HepG2 (cell line): Measurements from ENCODE around the gene FLT3LG. TPM values are rescaled to one million over a fixed set of nuclear protein-coding genes. Genes with fewer than 3 reads are reported as not detected.
A peak's percentile ranks its signal among the peaks of the same experiment; 100 is the strongest.

ENCODE experiments used
- AGO2 ChIP-seq: fragments of 200-400 bp; formaldehyde crosslinking; optimal IDR thresholded peaks from 2 replicates; pipeline ENCODE3; 2017; ENCODE audit warnings: mild to moderate bottlenecking, low read depth, low read length, moderate library complexity
- ARNT ChIP-seq: fragments of 450-650 bp; IDR thresholded peaks from 2 replicates; pipeline ENCODE4 v1.6.1; 2017
- BATF2 ChIP-seq: sonication (generic); formaldehyde crosslinking; IDR thresholded peaks from 2 replicates; pipeline ENCODE4 v1.8.0; 2022; ENCODE audit warnings: mild to moderate bottlenecking, missing genetic modification reagents, moderate library complexity
- E2F1 ChIP-seq: sonication (generic); formaldehyde crosslinking; IDR thresholded peaks from 2 replicates; pipeline ENCODE4 v1.5.0; 2020; ENCODE audit warnings: missing genetic modification reagents
- ETS1 ChIP-seq: sonication (generic); formaldehyde crosslinking; IDR thresholded peaks from 2 replicates; pipeline ENCODE4 v1.4.0; 2020; ENCODE audit warnings: missing genetic modification reagents
- FOXP1 ChIP-seq, 2 experiments: fragments of 450-650 bp in 1 of 2; IDR thresholded peaks; 2 replicates each; pipeline ENCODE4 v1.6.1; 2017 to 2018; ENCODE audit warnings: antibody characterized with exemption in 1 of 2
- NFE2L1 ChIP-seq: sonication (generic); formaldehyde crosslinking; IDR thresholded peaks from 2 replicates; pipeline ENCODE4 v1.4.0; 2020; ENCODE audit warnings: missing genetic modification reagents, mild to moderate bottlenecking, borderline replicate concordance
- PCBP1 ChIP-seq: fragments of 200-400 bp; formaldehyde crosslinking; IDR thresholded peaks from 2 replicates; pipeline ENCODE4 v1.6.1; 2017; ENCODE audit warnings: mild to moderate bottlenecking, low read depth, low read length, borderline replicate concordance
- PRPF4 ChIP-seq: fragments of 200-400 bp; formaldehyde crosslinking; IDR thresholded peaks from 2 replicates; pipeline ENCODE4 v1.6.1; 2016; ENCODE audit warnings: low read length, low read depth; ENCODE audit not compliant: poor library complexity, severe bottlenecking
- REST ChIP-seq, 2 experiments: IDR thresholded peaks; 2 replicates each; pipeline ENCODE4 v1.6.1; 2011 to 2012; ENCODE audit warnings: low read length in 2 of 2, borderline replicate concordance in 1 of 2, low read depth in 1 of 2, mild to moderate bottlenecking in 1 of 2, moderate library complexity in 1 of 2
- ZNF329 ChIP-seq: sonication (generic); formaldehyde crosslinking; IDR thresholded peaks from 2 replicates; pipeline ENCODE4 v1.9.0; 2021; ENCODE audit warnings: low read depth, mild to moderate bottlenecking, missing genetic modification reagents
- ZNF614 ChIP-seq: IDR thresholded peaks from 2 replicates; pipeline ENCODE4 v1.6.1; 2018; ENCODE audit warnings: missing biosample characterization, missing genetic modification reagents, inconsistent platforms, borderline replicate concordance
- ZNF775 ChIP-seq: sonication (generic); formaldehyde crosslinking; IDR thresholded peaks from 2 replicates; pipeline ENCODE4 v1.4.0; 2020; ENCODE audit warnings: missing genetic modification reagents, mild to moderate bottlenecking, moderate library complexity, borderline replicate concordance
- polyA plus RNA-seq, 8 experiments: library from polyadenylated mRNA; depleted of rRNA in 3 of 8; stranded (reverse) in 7 of 8; unstranded in 1 of 8; fragments of >200 nt; fragmentation: Illumina TruSeq in 4 of 8; extraction: Trizol in 4 of 8; gene quantifications; 2 replicates each; pipeline versions ENCODE4 v1.2.1 to v1.2.3, GENCODE V29; 2011 to 2016; ENCODE audit warnings: low read depth in 4 of 8, missing spikeins in 1 of 8, mixed read lengths in 1 of 8; ENCODE audit not compliant: insufficient read depth in 1 of 8
- total RNA-seq, 5 experiments: library from RNA; depleted of rRNA; stranded (reverse); fragments of >200 nt; fragmentation: Illumina TruSeq; extraction: Trizol; gene quantifications; 2 replicates each; pipeline ENCODE4 v1.2.3, GENCODE V29; 2016; ENCODE audit warnings: low read depth in 1 of 5
- TF ChIP-seq, protein P1 (sequence below): IDR thresholded peaks from 2 replicates; pipeline ENCODE4 v1.6.1; 2016; ENCODE audit warnings: missing compliant biosample characterization, missing genetic modification reagents, borderline replicate concordance
- TF ChIP-seq, protein P2 (sequence below): sonication (generic); formaldehyde crosslinking; IDR thresholded peaks from 2 replicates; pipeline ENCODE4 v1.4.0; 2020; ENCODE audit warnings: mild to moderate bottlenecking, missing genetic modification reagents

The FLT3LG gene
- total and polyA plus RNA-seq, 2 of the 13 experiments (the other 11 are each of a cell fraction or from before 2014, with no cell fraction given), result 1.5 to 2.6 TPM

- TF ChIP-seq REST (IDR thresholded peaks at IDR 0.05; ENCODE audit: borderline replicate concordance in 1 of 2, low read depth in 1 of 2, low read length in 2 of 2) (no peak; a peak in 1 of 4 replicates), ZNF775 (no peak), ARNT (no peak), PCBP1 (no peak), FOXP1 (IDR thresholded peaks at IDR 0.05) (no peak), FOXP1 (CRISPR knock-in tag; IDR thresholded peaks at IDR 0.05) (no peak), ZNF614 (CRISPR knock-in tag) (no peak), NFE2L1 (CRISPR knock-in tag) (no peak), PRPF4 (no peak), ZNF329 (CRISPR knock-in tag) (no peak), BATF2 (CRISPR knock-in tag) (no peak), E2F1 (no peak), AGO2 (peak; percentile 14), ETS1 (CRISPR knock-in tag) (no peak)
- TF ChIP-seq, protein P1, sequence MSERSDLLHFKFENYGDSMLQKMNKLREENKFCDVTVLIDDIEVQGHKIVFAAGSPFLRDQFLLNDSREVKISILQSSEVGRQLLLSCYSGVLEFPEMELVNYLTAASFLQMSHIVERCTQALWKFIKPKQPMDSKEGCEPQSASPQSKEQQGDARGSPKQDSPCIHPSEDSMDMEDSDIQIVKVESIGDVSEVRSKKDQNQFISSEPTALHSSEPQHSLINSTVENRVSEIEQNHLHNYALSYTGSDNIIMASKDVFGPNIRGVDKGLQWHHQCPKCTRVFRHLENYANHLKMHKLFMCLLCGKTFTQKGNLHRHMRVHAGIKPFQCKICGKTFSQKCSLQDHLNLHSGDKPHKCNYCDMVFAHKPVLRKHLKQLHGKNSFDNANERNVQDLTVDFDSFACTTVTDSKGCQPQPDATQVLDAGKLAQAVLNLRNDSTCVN (CRISPR knock-in tag), result no peak
- TF ChIP-seq, protein P2, sequence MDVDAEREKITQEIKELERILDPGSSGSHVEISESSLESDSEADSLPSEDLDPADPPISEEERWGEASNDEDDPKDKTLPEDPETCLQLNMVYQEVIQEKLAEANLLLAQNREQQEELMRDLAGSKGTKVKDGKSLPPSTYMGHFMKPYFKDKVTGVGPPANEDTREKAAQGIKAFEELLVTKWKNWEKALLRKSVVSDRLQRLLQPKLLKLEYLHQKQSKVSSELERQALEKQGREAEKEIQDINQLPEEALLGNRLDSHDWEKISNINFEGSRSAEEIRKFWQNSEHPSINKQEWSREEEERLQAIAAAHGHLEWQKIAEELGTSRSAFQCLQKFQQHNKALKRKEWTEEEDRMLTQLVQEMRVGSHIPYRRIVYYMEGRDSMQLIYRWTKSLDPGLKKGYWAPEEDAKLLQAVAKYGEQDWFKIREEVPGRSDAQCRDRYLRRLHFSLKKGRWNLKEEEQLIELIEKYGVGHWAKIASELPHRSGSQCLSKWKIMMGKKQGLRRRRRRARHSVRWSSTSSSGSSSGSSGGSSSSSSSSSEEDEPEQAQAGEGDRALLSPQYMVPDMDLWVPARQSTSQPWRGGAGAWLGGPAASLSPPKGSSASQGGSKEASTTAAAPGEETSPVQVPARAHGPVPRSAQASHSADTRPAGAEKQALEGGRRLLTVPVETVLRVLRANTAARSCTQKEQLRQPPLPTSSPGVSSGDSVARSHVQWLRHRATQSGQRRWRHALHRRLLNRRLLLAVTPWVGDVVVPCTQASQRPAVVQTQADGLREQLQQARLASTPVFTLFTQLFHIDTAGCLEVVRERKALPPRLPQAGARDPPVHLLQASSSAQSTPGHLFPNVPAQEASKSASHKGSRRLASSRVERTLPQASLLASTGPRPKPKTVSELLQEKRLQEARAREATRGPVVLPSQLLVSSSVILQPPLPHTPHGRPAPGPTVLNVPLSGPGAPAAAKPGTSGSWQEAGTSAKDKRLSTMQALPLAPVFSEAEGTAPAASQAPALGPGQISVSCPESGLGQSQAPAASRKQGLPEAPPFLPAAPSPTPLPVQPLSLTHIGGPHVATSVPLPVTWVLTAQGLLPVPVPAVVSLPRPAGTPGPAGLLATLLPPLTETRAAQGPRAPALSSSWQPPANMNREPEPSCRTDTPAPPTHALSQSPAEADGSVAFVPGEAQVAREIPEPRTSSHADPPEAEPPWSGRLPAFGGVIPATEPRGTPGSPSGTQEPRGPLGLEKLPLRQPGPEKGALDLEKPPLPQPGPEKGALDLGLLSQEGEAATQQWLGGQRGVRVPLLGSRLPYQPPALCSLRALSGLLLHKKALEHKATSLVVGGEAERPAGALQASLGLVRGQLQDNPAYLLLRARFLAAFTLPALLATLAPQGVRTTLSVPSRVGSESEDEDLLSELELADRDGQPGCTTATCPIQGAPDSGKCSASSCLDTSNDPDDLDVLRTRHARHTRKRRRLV (CRISPR knock-in tag), result no peak
These were observed 15.7 kb downstream of the FLT3LG start (continued) for GRCh38 chr19:49489601-49490167.
